GM23248 (cell line): ENCODE data around the gene STON2. TPM values are rescaled to one million over a fixed set of nuclear protein-coding genes. Genes with fewer than 3 reads are reported as not detected.

Experiments
- DNase-seq: peaks from one replicate; pipeline ENCODE4 v3.0.0-alpha.2; 2015
- H2AFZ ChIP-seq: fragments of 200-600 bp; sonication (generic); 2 replicates; pipeline ENCODE4 v1.6.1; 2016; ENCODE audit warnings: antibody characterized with exemption
- H3F3A ChIP-seq: fragments of 200-600 bp; sonication (generic); 2 replicates; pipeline ENCODE4 v1.6.1; 2016; ENCODE audit warnings: mild to moderate bottlenecking, antibody characterized with exemption, mixed run types; ENCODE audit not compliant: insufficient read depth
- H3K27ac ChIP-seq: fragments of 200-600 bp; sonication (generic); 2 replicates; pipeline ENCODE4 v1.5.1; 2016; ENCODE audit warnings: mild to moderate bottlenecking
- H3K27me3 ChIP-seq: fragments of 200-600 bp; sonication (generic); replicated peaks from 2 replicates; pipeline ENCODE4 v1.6.1; 2016; ENCODE audit warnings: mild to moderate bottlenecking; ENCODE audit not compliant: insufficient read depth
- H3K36me3 ChIP-seq: fragments of 200-600 bp; sonication (generic); 2 replicates; pipeline ENCODE4 v1.6.1; 2016; ENCODE audit warnings: low read depth, mild to moderate bottlenecking
- H3K4me1 ChIP-seq: fragments of 200-600 bp; sonication (generic); 2 replicates; pipeline ENCODE4 v1.6.1; 2016; ENCODE audit warnings: mild to moderate bottlenecking; ENCODE audit not compliant: insufficient read depth
- H3K4me2 ChIP-seq: fragments of 200-600 bp; sonication (generic); one replicate; pipeline ENCODE4 v1.6.1; 2016; ENCODE audit warnings: mild to moderate bottlenecking; ENCODE audit not compliant: unreplicated experiment
- H3K4me3 ChIP-seq: fragments of 200-600 bp; sonication (generic); 2 replicates; pipeline ENCODE4 v1.5.1; 2016; ENCODE audit warnings: mild to moderate bottlenecking
- H3K79me2 ChIP-seq: fragments of 200-600 bp; sonication (generic); 2 replicates; pipeline ENCODE4 v1.6.1; 2016; ENCODE audit warnings: mild to moderate bottlenecking; ENCODE audit not compliant: insufficient read depth
- H3K9ac ChIP-seq: fragments of 200-600 bp; sonication (generic); 2 replicates; pipeline ENCODE4 v1.6.1; 2016; ENCODE audit warnings: mild to moderate bottlenecking
- H3K9me2 ChIP-seq: fragments of 200-600 bp; sonication (generic); 2 replicates; pipeline ENCODE4 v1.6.1; 2016; ENCODE audit warnings: mixed run types, mild to moderate bottlenecking, moderate library complexity; ENCODE audit not compliant: insufficient read depth
- H3K9me3 ChIP-seq: fragments of 200-600 bp; sonication (generic); one replicate; pipeline ENCODE4 v1.6.1; 2017; ENCODE audit warnings: low read depth
- H4K20me1 ChIP-seq: fragments of 200-600 bp; sonication (generic); 2 replicates; pipeline ENCODE4 v1.6.0; 2016; ENCODE audit not compliant: insufficient read depth
- EZH2 ChIP-seq: fragments of 200-600 bp; sonication (generic); IDR thresholded peaks from 2 replicates; pipeline ENCODE4 v1.6.1; 2018; ENCODE audit warnings: antibody characterized with exemption, mild to moderate bottlenecking; ENCODE audit not compliant: insufficient read depth, poor library complexity, severe bottlenecking
- EZH2phosphoT487 ChIP-seq: fragments of 200-600 bp; sonication (generic); IDR thresholded peaks from 2 replicates; pipeline ENCODE4 v1.6.1; 2018; ENCODE audit warnings: antibody characterized with exemption, moderate library complexity, mild to moderate bottlenecking, low read depth; ENCODE audit not compliant: insufficient read depth
- WGBS, 2 experiments: methylation state at CpG; one replicate each; pipeline ENCODE4 v1.1.6; 2015 to 2017; ENCODE audit warnings: low lambda C conversion rate in 2 of 2, low coverage in 1 of 2; ENCODE audit errors: missing lambda C conversion rate in 2 of 2; 5-methylcytosine and 5-hydroxymethylcytosine counted together
- in situ Hi-C: fragments of 300-500 bp; cut with MboI; formaldehyde crosslinking; loops from 2 replicates; pipeline ENCODE4 v1.15.0; 2020
- polyA plus RNA-seq: library from polyadenylated mRNA; unstranded; fragments of >200 nt; fragmentation: Nextera tagmentation; extraction: Ambion mirVana; gene quantifications from 2 replicates; pipeline ENCODE4 v1.2.1, GENCODE V29; 2016
- total RNA-seq: library from RNA; depleted of rRNA; stranded (reverse); fragments of >200 nt; shearing (Covaris generic); gene quantifications from 2 replicates; pipeline ENCODE4 v1.2.3, GENCODE V29; 2014

STON2 gene
- total and polyA plus RNA-seq, 2 experiments from 2014 or later, result 0.14 TPM; not detected in 1

DNA sequence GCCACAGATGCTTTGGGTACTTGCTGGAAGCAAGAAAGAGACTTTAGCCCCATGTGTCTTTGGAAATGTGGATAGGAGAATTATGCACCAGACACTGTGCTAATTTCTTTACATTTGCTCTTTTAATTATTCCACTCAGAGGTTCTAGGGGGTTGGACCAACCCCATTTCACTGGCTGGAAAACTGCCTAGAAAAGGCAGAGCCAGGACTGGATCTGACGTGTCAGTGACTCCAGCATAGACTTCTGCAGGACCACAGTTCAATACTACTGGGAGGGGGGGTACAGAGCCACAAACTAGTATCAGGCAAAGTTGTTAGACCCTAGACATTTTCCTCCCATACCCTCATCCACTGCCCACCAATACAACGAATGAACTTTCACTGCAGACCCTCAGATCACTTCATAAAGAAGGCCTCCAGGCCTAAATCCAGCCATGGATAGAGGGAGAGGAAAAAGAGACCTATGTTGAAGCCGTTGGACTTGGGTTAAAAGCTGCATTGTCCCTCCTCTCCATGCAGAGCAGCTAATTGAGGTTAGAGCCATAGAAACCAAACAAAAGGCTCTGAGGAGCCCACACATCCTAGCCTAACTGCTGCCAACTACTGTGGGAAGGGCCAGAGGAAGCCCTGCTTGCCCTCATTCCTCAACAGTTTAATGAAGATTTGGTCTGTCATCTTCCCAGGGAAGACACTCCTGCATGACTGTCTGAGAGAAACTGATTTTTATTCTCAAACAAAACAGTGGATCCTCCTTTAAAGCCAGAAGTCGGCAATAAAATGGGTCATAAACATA, 68.7 kb downstream of the STON2 start:
- Histone ChIP-seq H3K9me2 (no peaks in the 10 kb centered on the region), H4K20me1 (no peaks in the 10 kb centered on the region), H3K27me3 (no peaks in the 10 kb centered on the region), H3K9me3 (no peaks in the 10 kb centered on the region), H3K36me3 (no peaks in the 10 kb centered on the region), H3K27ac (no peak overlapping the region), H3K4me2 (no peak overlapping the region), H3K4me3 (no peak overlapping the region), H3K79me2 (no peaks in the 10 kb centered on the region), H3F3A (no peaks in the 10 kb centered on the region), H3K4me1 (no peaks in the 10 kb centered on the region), H3K9ac (no peak overlapping the region), H2AFZ (no peak overlapping the region)
- no peak for DNase-seq
- 23 to 25% methylated on average over 4 of the region's 4 CpGs for WGBS, 2 experiments
- in situ Hi-C loops, result no loop called here
- TF ChIP-seq EZH2phosphoT487 (no peak), EZH2 (no peak)

DNA sequence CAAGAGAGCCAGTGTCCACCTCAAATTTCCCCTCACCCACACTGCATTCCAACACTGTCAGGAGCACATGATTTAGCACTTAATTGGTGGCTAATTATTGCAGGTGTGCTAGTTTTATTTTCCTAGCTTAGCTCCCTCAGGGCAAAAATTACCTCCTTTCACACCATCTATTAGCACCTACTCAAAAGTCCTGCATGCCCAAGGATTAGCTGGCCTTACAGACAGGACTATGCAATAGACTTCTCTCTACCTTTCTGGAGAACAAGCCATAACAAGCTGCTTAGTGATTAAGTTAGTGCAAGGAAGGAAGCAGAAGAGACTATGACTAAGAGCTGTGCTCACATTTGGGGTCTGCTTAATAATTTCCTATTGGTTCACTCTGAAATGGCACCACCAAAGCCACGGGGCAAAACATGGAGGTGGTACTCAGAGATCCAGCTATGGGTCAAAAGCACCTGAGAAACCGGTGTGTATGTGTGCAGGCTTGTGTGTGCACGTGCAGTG, 69.5 kb downstream of the STON2 start:
- in situ Hi-C loops, result no loop called here
- TF ChIP-seq EZH2 (no peak), EZH2phosphoT487 (no peak)
- H3K27me3 ChIP-seq, result no peaks in the 10 kb centered on the region
- no peak overlapping the region for H3K27ac ChIP-seq
- DNase-seq, result no peak
- H3K9ac ChIP-seq, result no peak overlapping the region
- 46 to 50% methylated on average over 3 of the region's 3 CpGs for WGBS, 2 experiments
- no peaks in the 10 kb centered on the region for H3K9me3 ChIP-seq
- H3K4me1 ChIP-seq, result no peaks in the 10 kb centered on the region
- no peak overlapping the region for H3K4me2 ChIP-seq
- H3F3A ChIP-seq, result no peaks in the 10 kb centered on the region
- no peak overlapping the region for H3K4me3 ChIP-seq
- no peaks in the 10 kb centered on the region for H3K79me2 ChIP-seq
- H3K36me3 ChIP-seq, result no peaks in the 10 kb centered on the region
- no peaks in the 10 kb centered on the region for H4K20me1 ChIP-seq
- no peak overlapping the region for H2AFZ ChIP-seq
- H3K9me2 ChIP-seq, result no peaks in the 10 kb centered on the region

DNA sequence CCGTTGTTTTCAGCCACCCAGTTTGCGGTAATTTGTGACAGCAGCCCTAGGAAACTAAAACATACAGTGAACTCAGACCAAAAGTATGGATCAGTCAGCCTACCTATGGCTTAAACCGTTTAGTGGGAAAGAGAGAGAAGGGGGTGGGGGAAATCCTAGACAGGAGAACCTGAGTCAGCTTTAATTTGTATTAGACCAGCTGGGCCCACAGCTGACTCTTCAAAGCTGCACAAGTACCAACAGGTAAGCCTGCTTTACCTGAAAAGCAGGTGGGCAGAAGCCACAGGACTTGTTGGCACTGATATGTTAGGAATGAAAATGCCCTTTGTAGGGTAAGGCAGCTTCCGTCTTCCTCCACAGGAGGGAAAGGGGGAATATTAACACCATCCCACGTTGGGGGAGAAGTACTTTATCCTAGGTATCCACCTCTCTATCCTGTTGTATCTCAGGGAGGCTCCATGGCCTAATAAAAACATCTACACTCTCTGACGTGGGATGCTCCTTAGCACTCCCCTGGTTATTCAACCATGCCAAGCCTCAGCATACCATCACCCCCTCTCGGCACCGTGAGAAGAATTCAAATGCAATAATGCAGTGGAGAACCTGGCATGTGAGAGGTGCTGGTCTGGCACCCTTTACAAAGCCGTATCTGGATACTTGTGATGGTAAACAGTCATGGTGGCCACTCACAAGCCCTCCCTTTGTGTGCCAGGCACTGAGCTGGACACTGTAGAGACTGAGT, 70.3 kb downstream of the STON2 start:
- H3K9me2 ChIP-seq, result no peaks in the 10 kb centered on the region
- DNase-seq, result no peak

GRCh38 chr14:81326451-81326850, 73.7 kb downstream of the STON2 start:
- H3K27ac ChIP-seq, result no peak overlapping the region
- no peaks in the 10 kb centered on the region for H3K9me2 ChIP-seq
- no peak overlapping the region for H3K4me3 ChIP-seq
- no peak overlapping the region for H2AFZ ChIP-seq
- no peaks in the 10 kb centered on the region for H3F3A ChIP-seq
- H3K4me1 ChIP-seq, result no peaks in the 10 kb centered on the region
- H3K9ac ChIP-seq, result no peak overlapping the region
- in situ Hi-C loops, result no loop called here
- TF ChIP-seq EZH2 (no peak), EZH2phosphoT487 (no peak)
- no peaks in the 10 kb centered on the region for H4K20me1 ChIP-seq
- WGBS, 2 experiments, result 19 to 30% methylated on average over 2 of the region's 2 CpGs
- no peak overlapping the region for H3K4me2 ChIP-seq
- no peak for DNase-seq
- no peaks in the 10 kb centered on the region for H3K79me2 ChIP-seq
- H3K9me3 ChIP-seq, result no peaks in the 10 kb centered on the region
- H3K27me3 ChIP-seq, result peaks cover 7% of the 10 kb centered on the region; the same call in 1 of the 2 replicates
- no peaks in the 10 kb centered on the region for H3K36me3 ChIP-seq

More for the DNA sequence above, 70.3 kb downstream of the STON2 start:
- no peak overlapping the region for H2AFZ ChIP-seq
- 61 to 62% methylated on average over 9 of the region's 9 CpGs for WGBS, 2 experiments
- H3K9ac ChIP-seq, result no peak overlapping the region
- H3K27ac ChIP-seq, result no peak overlapping the region
- H3K4me2 ChIP-seq, result no peak overlapping the region
- TF ChIP-seq EZH2 (no peak), EZH2phosphoT487 (no peak)
- H3K4me3 ChIP-seq, result no peak overlapping the region
- no peaks in the 10 kb centered on the region for H4K20me1 ChIP-seq
- H3F3A ChIP-seq, result no peaks in the 10 kb centered on the region
- no peaks in the 10 kb centered on the region for H3K36me3 ChIP-seq
- peaks cover 1% of the 10 kb centered on the region; the same call in 1 of the 2 replicates for H3K27me3 ChIP-seq
- H3K9me3 ChIP-seq, result no peaks in the 10 kb centered on the region
- no peaks in the 10 kb centered on the region for H3K4me1 ChIP-seq
- H3K79me2 ChIP-seq, result no peaks in the 10 kb centered on the region
- in situ Hi-C loops, result no loop called here
